HG02678 (cell line): ENCODE results near the gene SAMM50.

ENCODE experiments used
- ATAC-seq: cut with Tn5 transposase; IDR thresholded peaks from one replicate; pipeline ENCODE4 v1.9.1; 2021; ENCODE audit warnings: mild to moderate bottlenecking, moderate library complexity; ENCODE audit not compliant: unreplicated experiment

SAMM50 gene

DNA sequence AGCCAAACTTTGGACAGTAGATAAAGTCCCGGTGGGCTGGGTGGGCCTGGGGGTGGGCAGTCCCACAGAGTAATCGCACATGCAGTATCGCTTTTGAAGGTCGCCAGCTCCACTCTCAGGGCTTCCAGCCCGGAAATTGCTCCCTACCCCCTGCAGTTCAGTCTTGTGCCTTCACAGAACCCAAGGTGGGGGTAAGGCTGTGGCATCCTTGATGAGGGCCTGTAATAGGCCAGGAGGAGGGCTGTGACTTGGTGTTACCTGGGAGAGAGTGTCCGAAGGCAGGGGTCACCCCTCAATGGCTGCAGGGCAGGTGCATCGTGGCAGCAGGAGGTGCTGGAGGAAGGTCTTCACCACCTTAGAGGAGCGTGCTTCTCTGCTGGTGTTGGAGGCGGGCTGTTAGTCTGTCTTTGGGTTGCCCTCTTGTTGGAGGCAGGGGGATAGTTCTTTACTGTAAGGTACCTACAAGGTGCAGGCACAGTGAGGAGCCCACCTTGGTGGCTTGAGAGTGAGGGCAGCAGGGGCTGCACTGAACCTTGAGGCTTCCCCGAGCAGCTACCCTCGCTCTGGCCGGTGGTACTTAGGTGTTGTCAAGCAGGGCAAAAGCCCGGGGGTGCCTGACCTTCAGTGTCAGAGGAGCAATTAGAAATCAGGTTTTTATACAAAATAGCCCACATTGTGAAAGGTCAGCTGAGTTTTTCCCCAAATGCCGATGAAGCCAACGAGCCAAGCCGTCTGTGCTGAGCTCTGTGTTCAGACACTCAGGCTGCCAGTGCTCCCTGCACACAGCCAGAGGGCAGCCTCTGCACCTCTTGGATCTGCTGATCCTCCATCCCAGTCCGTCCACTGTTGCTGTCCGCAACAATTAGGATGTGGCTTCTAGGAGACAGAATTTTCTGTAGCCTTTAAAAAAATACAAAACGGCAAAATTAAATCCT is 21.9 kb downstream of the SAMM50 start:
- ATAC-seq = no peak

DNA sequence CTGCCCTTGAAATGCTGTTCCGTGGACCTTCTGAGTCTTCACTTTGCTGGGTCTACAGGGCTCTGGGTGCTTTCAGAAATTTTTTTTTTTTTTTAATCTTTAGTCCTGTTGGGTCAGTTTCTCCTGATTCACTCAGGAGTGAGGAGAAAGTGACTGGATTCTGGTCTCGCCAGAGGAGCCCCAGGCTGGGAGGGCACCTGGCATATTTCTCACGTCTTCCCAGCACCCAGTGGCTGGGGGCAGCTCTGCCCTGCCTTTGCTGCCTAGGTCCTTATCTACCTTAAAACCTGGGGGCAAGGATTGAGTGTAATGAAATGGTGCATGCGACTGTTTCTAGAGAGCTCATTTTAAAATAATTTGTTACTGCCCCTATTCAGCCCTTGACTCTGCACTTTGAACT is 23.3 kb downstream of the SAMM50 start:
- ATAC-seq = no peak

DNA sequence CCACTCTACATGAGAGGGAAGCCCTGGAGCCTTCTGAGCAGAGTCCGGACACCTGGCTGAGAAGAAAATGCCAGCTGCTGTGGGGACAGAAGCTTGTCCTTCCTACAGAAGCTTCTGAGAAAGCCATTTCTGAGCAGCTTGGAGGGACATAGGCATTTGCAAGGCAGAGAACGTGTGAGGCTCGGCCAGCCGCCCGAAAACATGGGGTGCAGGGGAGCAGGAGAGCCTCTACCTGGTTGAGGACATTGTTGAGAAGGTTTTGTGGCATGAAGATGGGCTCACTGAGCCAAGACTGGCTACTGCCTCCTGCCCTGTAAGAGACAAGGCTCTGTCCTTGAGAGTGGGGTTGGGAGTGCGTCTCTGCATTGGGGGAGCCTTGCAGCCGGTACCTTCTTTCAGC is 25.3 kb downstream of the SAMM50 start:
- ATAC-seq = no peak

DNA sequence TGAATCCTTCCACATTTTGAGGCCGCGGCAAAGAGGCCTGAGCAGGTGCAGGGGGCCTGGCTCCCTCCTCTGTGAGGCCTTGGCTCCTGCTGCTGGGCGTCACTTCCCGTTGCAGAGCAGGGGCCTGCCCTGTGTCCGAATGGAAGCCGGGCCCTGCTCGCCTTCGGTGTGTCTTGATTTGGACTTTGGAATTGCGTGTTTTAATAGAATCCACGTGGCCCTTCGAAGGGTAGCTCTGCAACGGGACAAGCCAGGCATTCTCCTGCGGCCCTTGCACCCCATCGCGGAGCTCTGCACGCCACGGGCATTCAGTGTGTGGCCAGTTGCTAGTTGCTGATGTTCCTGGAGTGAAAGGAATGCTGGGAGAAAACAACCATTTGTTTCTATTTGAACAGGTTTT is 25.8 kb downstream of the SAMM50 start:
- no peak for ATAC-seq

DNA sequence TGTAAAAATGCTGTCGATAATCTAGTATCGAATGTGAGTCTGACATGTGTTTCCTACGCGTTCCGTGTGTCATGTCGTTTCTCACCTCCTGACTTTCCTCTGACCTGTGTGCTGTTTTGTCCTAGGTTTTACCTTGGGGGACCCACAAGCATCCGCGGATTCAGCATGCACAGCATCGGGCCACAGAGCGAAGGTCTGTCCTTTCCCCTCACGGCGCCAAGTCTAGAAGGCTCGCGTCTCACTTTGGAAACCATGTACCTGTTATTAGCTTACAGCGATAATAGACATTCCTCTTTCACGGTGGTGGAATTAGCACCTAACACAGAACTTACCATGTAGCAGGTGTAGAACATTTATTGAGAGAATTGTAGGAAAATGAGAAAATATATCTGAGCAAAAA is 28.6 kb downstream of the SAMM50 start:
- ATAC-seq = no peak

DNA sequence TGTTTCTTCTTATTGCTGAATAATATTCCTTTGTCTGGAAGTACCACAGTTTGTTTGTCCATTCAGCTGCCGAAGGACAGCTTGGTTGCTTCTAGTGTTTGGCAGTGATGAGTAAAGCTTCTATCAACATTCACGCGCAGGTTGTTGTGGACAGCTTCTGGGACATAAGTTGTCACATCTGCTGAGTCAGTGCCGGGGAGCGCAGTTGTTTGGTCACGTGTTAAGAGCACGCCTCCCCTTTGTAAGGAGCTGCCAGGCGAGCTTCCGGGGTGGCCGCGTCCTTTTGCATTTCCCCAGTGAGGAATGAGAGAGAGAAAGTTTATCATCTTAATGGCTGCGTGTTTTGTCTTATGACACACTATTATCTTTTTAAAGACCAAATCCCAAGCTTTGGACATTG is 30.3 kb downstream of the SAMM50 start:
- no peak for ATAC-seq

DNA sequence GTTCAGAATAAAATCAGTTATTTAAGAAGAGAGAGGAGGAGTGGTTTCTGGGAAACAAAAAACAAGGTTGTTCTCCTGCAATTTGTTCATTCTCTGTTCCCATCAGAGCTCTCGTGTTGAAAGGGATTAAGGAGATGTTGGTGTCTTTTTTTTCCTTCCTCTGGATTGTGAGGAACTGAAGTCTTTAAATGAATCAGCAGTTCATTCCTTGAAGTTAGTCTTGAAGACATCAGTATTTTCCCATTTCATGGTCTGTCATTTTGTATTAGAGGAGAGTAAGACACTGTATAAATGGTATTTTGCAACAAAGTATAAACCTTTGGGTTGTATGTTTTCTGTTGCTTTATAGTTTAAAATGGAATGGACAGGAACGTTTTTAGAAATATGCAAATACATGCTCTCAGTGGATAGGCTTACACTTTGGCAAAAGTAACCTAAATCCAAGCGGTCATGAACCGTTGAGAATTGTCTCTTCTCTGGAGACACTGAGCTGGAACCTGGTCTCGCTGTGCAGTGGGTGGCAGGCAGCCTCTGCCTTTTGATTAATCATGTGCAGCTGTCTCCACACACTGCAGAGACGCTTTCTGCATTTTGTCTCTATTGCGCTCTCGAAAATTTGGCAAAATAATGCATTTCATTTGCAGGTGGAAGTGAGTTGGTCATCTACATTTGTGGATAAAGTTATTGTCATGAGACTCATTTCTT is 33.0 kb downstream of the SAMM50 start:
- ATAC-seq = no peak

DNA sequence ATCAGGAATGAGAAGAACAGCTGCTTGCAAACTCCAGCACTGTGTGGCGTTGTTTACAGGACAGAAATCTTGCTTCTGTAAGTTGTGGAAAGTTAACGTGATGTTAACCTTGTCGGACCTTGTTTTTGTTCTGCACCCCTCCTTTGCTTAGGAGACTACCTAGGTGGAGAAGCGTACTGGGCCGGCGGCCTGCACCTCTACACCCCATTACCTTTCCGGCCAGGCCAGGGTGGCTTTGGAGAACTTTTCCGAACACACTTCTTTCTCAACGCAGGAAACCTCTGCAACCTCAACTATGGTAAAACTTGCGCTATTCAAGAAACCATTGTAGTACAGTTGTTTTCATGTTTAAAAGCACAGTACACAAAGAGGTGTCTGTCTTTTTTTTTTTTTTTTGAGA is 33.7 kb downstream of the SAMM50 start:
- no peak for ATAC-seq

DNA sequence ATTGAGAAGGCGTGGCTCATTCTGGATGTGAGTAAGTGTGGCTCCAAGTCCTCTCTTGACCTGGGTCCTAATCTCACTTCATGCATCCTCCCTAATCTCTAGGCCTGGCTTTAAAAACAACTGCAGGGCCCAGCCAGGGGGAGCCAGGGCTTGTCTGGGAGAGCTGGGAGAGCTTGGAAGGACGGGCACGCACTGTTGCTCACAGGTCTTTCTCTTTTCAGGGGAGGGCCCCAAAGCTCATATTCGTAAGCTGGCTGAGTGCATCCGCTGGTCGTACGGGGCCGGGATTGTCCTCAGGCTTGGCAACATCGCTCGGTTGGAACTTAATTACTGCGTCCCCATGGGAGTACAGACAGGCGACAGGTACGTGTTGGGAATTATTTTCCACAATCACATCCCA is 34.8 kb downstream of the SAMM50 start:
- no peak for ATAC-seq

DNA sequence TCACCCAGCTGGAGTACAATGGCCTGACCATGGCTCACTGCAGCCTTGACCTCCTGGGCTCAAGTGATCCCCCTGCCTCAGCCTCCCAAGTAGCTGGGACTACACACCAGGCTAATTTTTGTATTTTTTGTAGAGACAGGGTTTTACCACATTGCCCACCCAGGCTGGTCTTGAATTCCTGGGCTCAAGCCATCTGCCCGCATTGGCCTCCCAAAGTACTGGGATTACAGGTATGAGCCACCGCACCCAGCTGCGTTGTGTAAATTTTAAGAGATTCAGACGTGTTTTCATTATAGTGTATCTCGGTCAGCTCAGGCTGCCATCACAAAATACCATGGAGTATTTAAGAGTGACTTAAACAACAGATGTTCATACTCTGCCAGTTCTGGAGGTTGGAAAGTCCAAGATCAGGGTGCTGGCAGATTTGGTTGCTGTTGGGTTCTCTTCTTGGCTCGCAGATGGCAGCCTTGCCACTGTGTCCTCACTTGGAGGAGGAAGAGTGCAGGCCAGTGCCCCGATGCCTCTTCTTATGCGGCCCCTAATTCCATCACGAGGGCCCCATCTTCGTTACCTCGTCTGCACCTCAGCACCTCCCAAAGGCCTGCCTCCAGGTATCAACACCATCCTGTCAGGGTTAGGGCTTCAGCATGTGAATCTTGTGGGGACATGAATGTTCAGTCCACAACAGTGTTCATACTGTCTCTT is 36.2 kb downstream of the SAMM50 start:
- ATAC-seq = no peak

DNA sequence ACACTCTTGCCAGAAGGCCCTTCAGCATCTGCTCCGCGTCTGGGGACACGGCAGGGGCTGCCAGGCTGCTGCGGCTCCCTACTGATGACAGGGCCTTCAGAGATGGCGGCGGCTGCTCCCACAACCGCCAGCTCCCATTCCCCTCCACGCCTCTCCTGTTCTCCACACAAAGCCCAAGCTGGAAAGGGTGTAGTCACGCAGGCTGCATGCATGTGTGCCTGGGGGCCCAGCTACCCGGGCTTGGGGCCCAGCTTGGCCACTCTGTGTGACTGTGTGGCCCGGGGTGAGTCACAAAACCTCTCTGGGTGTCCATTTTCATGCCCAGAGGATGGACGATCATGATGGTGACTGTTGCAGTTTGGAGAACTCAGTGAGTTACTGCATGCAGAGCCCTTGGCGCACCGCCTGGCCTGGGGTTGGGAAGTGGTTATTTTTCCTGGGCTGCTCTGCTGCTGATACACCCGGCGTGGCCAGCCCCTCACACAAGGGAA is 37.1 kb downstream of the SAMM50 start:
- no peak for ATAC-seq

DNA sequence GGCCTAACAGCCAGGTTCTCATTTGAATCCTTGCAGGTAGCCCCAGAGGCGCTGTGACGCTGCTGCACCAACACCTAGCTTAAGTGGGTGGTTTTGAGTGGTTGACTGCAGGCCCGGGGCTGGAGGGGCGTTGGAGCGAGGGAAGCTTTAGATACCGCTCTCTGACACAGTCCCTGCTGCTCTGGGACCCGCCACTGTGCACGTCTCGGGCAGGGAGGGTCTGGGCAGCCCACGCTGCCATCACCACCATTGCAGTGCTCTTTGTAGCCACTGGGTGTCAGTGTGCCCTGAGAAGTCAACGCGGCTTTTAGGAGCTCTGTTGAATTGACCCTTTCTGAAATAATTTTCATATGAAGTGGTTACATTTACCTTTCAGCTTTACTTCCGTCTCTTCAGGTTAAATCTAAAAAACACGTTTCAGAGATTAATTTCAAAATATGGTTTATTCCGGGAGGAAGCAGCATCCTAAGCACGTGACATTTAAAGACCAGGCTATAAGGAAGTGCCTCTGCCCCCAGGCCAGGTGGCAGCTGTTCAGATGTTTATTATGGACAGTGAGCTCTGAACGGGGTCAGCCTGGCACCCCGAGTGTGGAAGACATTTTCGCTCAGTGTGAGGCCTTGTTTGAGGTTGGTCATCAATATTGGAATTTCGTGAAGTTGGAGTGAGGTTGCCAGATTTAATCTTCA is 38.0 kb downstream of the SAMM50 start:
- ATAC-seq = no peak

DNA sequence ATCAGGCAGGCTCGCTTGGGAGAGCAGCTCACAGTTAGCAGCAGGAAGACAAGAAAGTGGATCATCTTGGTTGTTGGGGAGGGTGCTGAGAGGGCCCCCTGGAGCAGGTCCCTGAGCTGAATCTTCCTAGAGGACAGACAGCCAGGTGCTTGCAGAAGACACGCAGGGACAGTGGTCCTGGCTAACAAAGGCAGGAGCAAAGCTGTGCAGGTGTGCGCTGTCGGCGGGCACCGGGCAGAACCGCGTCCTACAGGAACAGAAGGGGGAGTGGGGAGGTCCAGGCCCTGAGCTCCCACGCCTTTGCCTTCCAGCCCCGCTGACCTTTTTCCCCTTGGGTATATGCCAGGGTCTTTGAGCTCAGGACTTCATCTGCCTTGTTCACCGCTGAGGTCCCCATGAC is 38.8 kb downstream of the SAMM50 start:
- no peak for ATAC-seq

DNA sequence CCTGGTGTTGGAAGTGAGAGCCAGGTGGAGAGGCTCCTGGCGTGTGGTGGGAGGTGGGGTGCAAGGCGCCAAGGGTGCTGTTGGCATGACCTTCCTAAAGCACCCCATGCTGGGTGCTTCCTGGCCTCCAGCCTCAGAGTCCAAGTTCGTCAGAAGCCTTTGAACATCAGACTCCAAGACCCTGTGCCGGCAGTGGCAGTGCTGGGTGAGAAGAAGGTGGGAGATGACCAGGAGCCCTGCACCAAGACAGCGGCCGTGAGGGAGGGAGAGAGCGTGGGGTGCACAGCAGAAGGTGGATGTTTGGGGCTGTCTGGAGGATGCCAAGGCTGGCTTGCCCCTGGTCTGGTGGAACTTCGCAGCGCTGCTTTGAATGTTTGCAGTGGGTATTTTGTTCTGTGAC is 39.2 kb downstream of the SAMM50 start:
- ATAC-seq = no peak

DNA sequence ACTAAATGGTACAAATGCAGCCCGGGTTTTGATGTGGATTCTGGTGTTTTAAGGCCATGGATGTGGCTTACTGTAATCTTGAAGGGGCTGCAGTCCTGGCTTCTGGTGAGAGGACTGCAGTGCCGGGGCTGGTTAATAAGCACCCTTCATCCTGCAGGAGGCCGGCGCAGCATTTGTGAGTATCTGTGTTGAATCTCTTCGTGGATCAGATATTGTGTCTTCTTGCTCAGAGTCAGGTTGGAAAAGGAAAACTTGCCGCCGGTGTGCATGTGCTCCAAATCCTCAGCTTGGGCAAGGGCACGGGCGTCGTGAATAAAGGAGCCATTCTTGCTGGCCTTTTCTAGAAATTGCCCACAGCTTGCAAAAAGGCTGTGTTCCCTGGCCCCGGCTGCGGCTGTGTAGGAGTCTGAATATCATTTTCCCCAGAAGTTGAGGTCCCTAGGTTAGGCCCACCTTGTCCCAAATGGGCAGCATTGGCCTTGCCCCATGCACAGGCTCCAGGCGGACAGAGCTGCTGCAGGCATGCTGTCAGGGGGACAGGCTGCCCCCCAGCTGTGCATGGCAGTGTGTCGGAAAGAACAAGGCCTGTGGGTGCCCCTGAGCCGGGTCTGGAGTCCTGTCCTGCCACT is 39.9 kb downstream of the SAMM50 start:
- ATAC-seq = no peak

DNA sequence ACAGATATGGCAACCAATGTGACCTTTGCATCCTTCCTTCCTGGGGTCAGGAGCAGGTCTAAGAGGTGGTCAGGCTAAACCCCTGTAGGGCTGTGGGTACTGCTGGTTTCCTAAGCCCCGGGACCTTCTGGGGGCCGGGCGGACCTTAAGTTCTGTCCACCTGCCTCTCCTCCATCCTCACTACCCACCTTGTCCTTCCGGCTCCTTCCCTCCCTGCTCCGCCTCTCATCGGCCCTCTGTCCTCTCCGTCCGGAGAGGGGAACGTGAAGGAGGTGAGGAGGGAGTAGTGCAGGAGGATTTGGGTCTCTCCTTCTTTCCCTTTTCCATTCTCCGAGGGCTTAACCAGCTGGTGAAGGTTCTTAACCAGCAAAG is 40.5 kb downstream of the SAMM50 start:
- ATAC-seq = peak; percentile 12

DNA sequence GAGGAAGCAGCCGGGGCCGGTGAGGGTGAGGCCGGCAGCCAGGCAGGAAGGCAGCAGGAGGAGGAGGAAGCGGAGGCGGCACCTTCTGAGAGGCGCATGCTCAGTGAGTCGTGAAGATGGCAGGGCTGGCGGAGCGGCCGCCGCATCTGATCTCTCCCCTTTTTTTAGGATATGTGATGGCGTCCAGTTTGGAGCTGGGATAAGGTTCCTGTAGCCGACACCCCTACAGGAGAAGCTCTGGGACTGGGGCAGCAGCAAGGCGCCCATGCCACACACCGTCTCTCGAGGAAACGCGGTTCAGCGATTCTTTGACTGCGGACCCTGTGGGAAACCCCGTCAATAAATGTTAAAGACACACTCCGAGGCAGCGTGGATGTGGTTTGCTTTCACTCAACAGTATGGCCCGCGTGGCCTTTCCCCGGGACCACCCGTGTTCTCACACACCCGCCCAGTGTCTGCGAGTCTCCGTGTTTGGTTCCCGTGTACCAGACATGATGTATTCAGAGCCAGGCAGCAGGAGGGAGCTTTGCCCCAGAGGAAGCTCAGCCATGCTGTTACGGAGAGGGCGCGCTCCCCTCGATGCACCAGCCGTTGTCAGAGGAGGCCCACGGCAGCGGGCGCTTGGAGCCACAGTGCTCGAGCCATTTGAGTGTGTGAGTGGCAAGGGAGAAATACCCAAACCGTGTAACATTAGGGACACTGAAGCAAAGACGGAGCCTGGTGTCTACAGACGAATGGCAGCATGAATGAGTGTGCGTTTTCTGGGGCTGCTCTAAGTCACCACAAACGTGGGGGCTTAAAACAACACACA is 41.1 kb downstream of the SAMM50 start:
- peak; percentile 59 for ATAC-seq

DNA sequence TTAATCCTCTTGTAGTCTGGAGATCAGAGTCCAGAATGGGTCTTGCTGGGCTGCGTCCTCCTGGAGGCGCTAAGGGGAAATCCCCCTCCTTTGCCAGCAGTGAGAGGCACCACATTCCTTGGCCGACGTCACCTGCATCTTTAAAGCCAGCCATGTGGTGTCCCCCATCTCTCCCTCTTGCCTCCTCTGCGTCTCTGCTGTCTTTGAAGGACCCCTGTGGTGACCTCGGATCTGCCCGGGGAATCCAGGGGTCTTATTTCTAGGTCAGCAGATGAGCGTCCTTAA is 41.7 kb downstream of the SAMM50 start:
- ATAC-seq = no peak

DNA sequence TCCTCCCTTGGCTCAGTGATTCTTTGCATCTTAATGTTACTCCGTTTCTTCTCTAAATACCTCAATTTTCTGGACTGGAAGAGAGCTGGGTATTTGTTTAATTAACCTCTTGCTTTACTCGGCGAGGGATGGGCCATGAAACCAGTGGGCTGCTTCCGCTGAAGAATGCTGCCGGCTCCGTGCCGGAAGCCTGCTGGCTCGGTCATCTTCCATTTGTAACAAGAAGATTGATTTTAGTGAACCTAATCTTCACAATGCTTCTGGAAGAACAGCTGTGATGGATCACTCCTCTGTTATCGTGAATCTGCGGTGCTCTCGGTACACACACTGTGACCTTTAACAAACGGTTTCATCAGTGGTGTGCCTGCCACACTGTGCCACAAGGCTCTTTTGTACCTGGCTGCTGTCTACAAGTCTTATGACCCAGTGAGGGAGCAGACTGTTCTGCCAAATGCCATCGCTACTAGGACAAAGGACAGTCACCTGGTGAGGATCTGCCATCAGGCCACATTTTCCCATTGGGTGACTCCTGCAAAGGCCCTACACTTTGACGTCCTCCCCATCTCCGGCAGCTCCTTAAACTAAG is 43.5 kb downstream of the SAMM50 start:
- ATAC-seq = no peak

DNA sequence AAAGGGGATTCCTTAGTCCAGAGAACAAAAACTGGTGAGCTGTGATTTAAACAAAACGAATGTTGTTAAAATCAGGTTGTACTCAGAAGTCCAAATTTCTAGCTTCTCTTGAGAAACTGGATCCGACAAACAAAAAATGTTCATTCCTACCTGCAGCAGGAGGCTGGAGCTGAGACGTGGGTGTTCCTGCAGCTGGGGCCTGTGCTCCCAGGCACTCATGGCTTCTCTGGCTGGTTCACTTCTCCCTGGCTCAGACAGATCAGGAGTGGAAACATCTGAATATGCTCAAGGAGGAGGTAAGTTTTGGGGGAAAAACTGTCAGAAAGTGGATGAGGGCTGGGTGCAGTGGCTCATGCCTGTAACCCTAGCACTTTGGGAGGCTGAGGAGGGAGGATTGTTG is 44.1 kb downstream of the SAMM50 start:
- no peak for ATAC-seq
